ENCODE data around the gene NEURL4.

GRCh38 chr17:7295230-7296180 is 33.6 kb downstream of the NEURL4 start:
- TF ChIP-seq CTCF (conservative IDR thresholded peaks at IDR 0.05; ENCODE audit: low read depth, low read length) (no peak), EZH2 (IDR thresholded peaks at IDR 0.05; ENCODE audit: borderline replicate concordance, low read depth, low read length, poor library complexity, severe bottlenecking) (no peak)

All from A673 (cell line).